ENCODE data around the gene LRRC61. TPM values are rescaled to one million over a fixed set of nuclear protein-coding genes. Genes with fewer than 3 reads are reported as not detected.
"Not testable (repeated sequence)": the region's sequence is repeated elsewhere in the genome, so short reads cannot be mapped to it uniquely, and the experiment has no call there.

Gene LRRC61
- total RNA-seq, 4 donors from 2014 or later = 9.9 to 46.1 (median 37.9) TPM

DNA sequence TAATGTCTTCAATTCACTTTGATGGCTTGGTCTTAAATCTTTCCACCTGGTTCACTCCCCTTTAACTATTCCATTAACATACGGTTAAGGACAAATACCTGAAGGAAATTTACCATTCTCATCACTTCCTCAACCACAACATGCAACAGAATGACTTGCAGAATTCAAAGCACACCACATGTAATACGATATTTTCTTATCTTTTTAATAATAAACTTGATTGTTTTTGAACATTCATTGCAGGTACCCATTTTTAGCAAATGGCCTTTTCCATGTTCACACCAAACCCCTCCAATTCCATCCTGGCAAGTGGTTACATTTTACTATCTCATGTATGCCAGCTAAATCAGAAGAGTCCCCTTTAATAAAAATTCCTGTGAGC, 17.3 kb upstream of the LRRC61 start:
- intact Hi-C loops (cut with DNase I); H3K4me3 ChIP-seq (replicated peaks in 1 of 3); H3K27me3 ChIP-seq; DNase-seq; H3K9me3 ChIP-seq; H3K36me3 ChIP-seq; H3K27ac ChIP-seq; H3K4me1 ChIP-seq: not testable (repeated sequence)
- 78 to 90% methylated on average over 2 of the region's 2 CpGs for WGBS, 2 donors

GRCh38 chr7:150306377-150306776, 16.8 kb upstream of the LRRC61 start:
- DNase-seq; H3K36me3 ChIP-seq; H3K27ac ChIP-seq; H3K9me3 ChIP-seq; intact Hi-C loops (cut with DNase I); H3K27me3 ChIP-seq; H3K4me3 ChIP-seq (replicated peaks in 1 of 3); H3K4me1 ChIP-seq: not testable (repeated sequence)
- WGBS, 2 donors = 82 to 84% methylated on average over 5 of the region's 5 CpGs

DNA sequence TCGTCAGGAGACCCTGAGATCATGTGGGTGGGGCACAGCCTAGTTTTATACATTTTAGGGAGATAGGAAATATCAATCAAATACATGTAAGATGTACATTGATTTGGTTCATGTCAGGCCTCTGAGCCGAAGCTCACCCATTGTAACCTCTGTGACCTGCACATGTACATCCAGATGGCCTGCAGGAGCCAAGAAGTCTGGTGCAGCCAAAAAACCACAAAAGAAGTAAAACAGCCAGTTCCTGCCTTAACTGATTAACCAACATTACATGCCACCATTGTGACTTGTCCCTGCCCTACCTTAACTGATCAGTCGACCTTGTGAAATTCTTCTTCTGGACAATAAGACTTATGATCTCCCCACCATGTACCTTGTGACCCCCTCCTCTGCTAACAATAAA, 16.0 kb upstream of the LRRC61 start:
- Histone ChIP-seq H3K4me1 (no peaks in the 10 kb centered on the region), H3K27me3 (no peaks in the 10 kb centered on the region), H3K4me3 (replicated peaks in 1 of 3) (no peak overlapping the region), H3K9me3 (no peaks in the 10 kb centered on the region), H3K36me3 (no peaks in the 10 kb centered on the region), H3K27ac (no peak overlapping the region)
- DNase-seq = no peak
- intact Hi-C loops (cut with DNase I) = no loop called here
- WGBS, 2 donors = 86 to 87% methylated on average over 3 of the region's 3 CpGs
- TF ChIP-seq, protein P1, sequence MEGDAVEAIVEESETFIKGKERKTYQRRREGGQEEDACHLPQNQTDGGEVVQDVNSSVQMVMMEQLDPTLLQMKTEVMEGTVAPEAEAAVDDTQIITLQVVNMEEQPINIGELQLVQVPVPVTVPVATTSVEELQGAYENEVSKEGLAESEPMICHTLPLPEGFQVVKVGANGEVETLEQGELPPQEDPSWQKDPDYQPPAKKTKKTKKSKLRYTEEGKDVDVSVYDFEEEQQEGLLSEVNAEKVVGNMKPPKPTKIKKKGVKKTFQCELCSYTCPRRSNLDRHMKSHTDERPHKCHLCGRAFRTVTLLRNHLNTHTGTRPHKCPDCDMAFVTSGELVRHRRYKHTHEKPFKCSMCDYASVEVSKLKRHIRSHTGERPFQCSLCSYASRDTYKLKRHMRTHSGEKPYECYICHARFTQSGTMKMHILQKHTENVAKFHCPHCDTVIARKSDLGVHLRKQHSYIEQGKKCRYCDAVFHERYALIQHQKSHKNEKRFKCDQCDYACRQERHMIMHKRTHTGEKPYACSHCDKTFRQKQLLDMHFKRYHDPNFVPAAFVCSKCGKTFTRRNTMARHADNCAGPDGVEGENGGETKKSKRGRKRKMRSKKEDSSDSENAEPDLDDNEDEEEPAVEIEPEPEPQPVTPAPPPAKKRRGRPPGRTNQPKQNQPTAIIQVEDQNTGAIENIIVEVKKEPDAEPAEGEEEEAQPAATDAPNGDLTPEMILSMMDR (IDR thresholded peaks at IDR 0.05) = no peak
- no peak for TF ChIP-seq POLR2A (IDR thresholded peaks at IDR 0.05)

GRCh38 chr7:150307904-150308303, 15.3 kb upstream of the LRRC61 start:
- no peaks in the 10 kb centered on the region for H3K4me1 ChIP-seq
- no peaks in the 10 kb centered on the region for H3K36me3 ChIP-seq
- H3K9me3 ChIP-seq = no peaks in the 10 kb centered on the region
- no peak overlapping the region for H3K27ac ChIP-seq
- TF ChIP-seq, protein P1 (IDR thresholded peaks at IDR 0.05) = no peak
- TF ChIP-seq POLR2A (IDR thresholded peaks at IDR 0.05) = no peak
- H3K27me3 ChIP-seq = no peaks in the 10 kb centered on the region
- DNase-seq = no peak
- 88 to 89% methylated on average over 9 of the region's 9 CpGs for WGBS, 2 donors
- intact Hi-C loops (cut with DNase I) = no loop called here
- no peak overlapping the region for H3K4me3 ChIP-seq (replicated peaks in 1 of 3)

- TF ChIP-seq POLR2A (IDR thresholded peaks at IDR 0.05) = no peak
- TF ChIP-seq, protein P1 (IDR thresholded peaks at IDR 0.05) = no peak
- H3K9me3 ChIP-seq = no peaks in the 10 kb centered on the region
- H3K4me1 ChIP-seq = no peaks in the 10 kb centered on the region
- no peaks in the 10 kb centered on the region for H3K27me3 ChIP-seq
- H3K4me3 ChIP-seq (replicated peaks in 1 of 3) = no peak overlapping the region
- no peaks in the 10 kb centered on the region for H3K36me3 ChIP-seq
- intact Hi-C loops (cut with DNase I) = no loop called here
- DNase-seq = no peak
- H3K27ac ChIP-seq = no peak overlapping the region
Observed at GRCh38 chr7:150308575-150308974, 14.6 kb upstream of the LRRC61 start.

- H3K27me3 ChIP-seq = no peaks in the 10 kb centered on the region
- no peak overlapping the region for H3K27ac ChIP-seq
- WGBS, 2 donors = 85 to 88% methylated on average over 4 of the region's 4 CpGs
- no peak for TF ChIP-seq POLR2A (IDR thresholded peaks at IDR 0.05)
- H3K4me3 ChIP-seq (replicated peaks in 1 of 3) = no peak overlapping the region
- intact Hi-C loops (cut with DNase I) = no loop called here
- H3K9me3 ChIP-seq = no peaks in the 10 kb centered on the region
- no peaks in the 10 kb centered on the region for H3K4me1 ChIP-seq
- H3K36me3 ChIP-seq = no peaks in the 10 kb centered on the region
- DNase-seq = no peak
Observed at GRCh38 chr7:150311146-150311545, 12.0 kb upstream of the LRRC61 start.

- Histone ChIP-seq H3K4me3 (replicated peaks in 1 of 3) (no peak overlapping the region), H3K27ac (no peak overlapping the region), H3K36me3 (no peaks in the 10 kb centered on the region), H3K4me1 (no peaks in the 10 kb centered on the region), H3K27me3 (no peaks in the 10 kb centered on the region), H3K9me3 (no peaks in the 10 kb centered on the region)
- 84% methylated on average over 5 of the region's 5 CpGs for WGBS, 2 donors
- DNase-seq = no peak
- intact Hi-C loops (cut with DNase I) = no loop called here
- TF ChIP-seq, protein P1 (IDR thresholded peaks at IDR 0.05) = no peak
- no peak for TF ChIP-seq POLR2A (IDR thresholded peaks at IDR 0.05)
Observed at GRCh38 chr7:150311711-150312110, 11.4 kb upstream of the LRRC61 start.

DNA sequence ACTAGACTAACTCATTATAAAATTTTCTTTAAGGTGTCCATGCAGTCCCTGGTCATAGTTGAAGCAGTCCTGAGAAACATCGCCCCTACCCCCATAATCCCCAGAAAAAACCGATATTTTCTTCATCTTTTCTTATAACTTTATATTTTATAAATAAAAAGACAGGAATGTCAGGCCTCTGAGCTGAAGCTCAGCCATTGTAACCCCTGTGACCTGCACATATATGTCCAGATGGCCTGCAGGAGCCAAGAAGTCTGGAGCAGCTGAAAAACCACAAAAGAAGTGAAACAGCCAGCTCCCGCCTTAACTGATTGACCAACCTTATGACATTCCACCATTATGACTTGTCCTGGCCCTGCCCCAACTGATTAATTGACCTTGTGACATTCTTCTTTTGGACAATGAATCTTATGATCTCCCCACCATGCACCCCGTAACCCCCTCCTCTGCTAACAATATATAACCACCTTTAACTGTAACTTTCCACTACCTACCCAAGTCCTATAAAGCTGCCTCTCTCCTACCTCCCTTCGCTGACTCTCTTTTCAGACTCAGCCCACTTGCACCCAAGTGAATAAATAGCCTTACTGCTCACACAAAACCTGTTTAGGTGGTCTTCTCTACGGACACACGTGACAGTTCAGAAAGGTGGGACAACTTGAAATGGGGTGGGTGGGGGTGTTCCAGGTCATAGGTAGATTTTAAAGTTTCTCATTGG, 10.3 kb upstream of the LRRC61 start:
- H3K27me3 ChIP-seq; DNase-seq; H3K9me3 ChIP-seq; H3K4me1 ChIP-seq; H3K36me3 ChIP-seq; intact Hi-C loops (cut with DNase I); H3K27ac ChIP-seq; H3K4me3 ChIP-seq (replicated peaks in 1 of 3): not testable (repeated sequence)
- WGBS, 2 donors = 88 to 94% methylated on average over 7 of the region's 7 CpGs

All from thyroid gland (tissue), 4 donors.